Panc1 (cell line): Measurements from ENCODE around the gene CEP97. TPM values are rescaled to one million over a fixed set of nuclear protein-coding genes. Genes with fewer than 3 reads are reported as not detected.

ENCODE experiments used
- ATAC-seq: fragments of 200-7000 bp; cut with Tn5 transposase; 2 replicates; pipeline ENCODE4 v1.9.1; 2020; ENCODE audit warnings: mild to moderate bottlenecking, moderate library complexity
- BruUV-seq: library from RNA; stranded (reverse); fragments of 400-500 nt; replicated peaks from 2 replicates; lab custom pipeline; 2021; lab: Mats Ljungman, UMichigan
- CTCF ChIA-PET: fragments of 300-600 bp; sonication (Branson Sonifier 250); formaldehyde crosslinking; loops from one replicate; lab custom pipeline; 2022; ENCODE audit warnings: antibody characterized with exemption; lab: Charles Lee
- POLR2A ChIA-PET: fragments of 300-600 bp; sonication (Branson Sonifier 250); formaldehyde crosslinking; loops from one replicate; lab custom pipeline; 2022; ENCODE audit warnings: antibody characterized with exemption; lab: Charles Lee
- DNase-seq: peaks from one replicate; pipeline ENCODE4 v3.0.0-alpha.2; 2010; ENCODE audit warnings: low read depth, low spot score
- H3K27ac ChIP-seq: 2 replicates; pipeline ENCODE4 v1.5.1; 2011; ENCODE audit warnings: mild to moderate bottlenecking, low read length, inconsistent platforms
- H3K27me3 ChIP-seq: fragments of 200-500 bp; sonication (Bioruptor generic); 2 replicates; pipeline ENCODE4 v1.6.0; 2014; ENCODE audit warnings: low read length, inconsistent platforms; ENCODE audit not compliant: control insufficient read depth, insufficient read depth
- H3K36me3 ChIP-seq: fragments of 200-500 bp; sonication (Bioruptor generic); 2 replicates; pipeline ENCODE4 v1.5.1; 2014; ENCODE audit warnings: inconsistent platforms, mild to moderate bottlenecking, low read length, moderate library complexity; ENCODE audit not compliant: control insufficient read depth, insufficient read depth
- H3K4me1 ChIP-seq: 2 replicates; pipeline ENCODE4 v1.5.1; 2011; ENCODE audit warnings: inconsistent platforms, mild to moderate bottlenecking, low read length, moderate library complexity; ENCODE audit not compliant: control insufficient read depth, insufficient read depth
- H3K4me3 ChIP-seq, 2 experiments: 2 replicates each; pipeline ENCODE4 v1.5.1; 2011 to 2012; ENCODE audit warnings: low read depth in 2 of 2, low read length in 2 of 2, mild to moderate bottlenecking in 2 of 2, inconsistent platforms in 1 of 2, moderate library complexity in 1 of 2
- H3K9me3 ChIP-seq: fragments of 200-500 bp; sonication (Bioruptor generic); 2 replicates; pipeline ENCODE4 v1.5.1; 2014; ENCODE audit warnings: low read depth, mild to moderate bottlenecking, inconsistent platforms, low read length, moderate library complexity; ENCODE audit not compliant: control insufficient read depth, insufficient read depth
- POLR2AphosphoS5 ChIP-seq: IDR thresholded peaks from 2 replicates; pipeline ENCODE4 v1.6.1; 2012; ENCODE audit warnings: mild to moderate bottlenecking, low read depth, low read length, moderate library complexity
- SIN3A ChIP-seq: IDR thresholded peaks from 2 replicates; pipeline ENCODE4 v1.6.1; 2012; ENCODE audit warnings: low read depth, mild to moderate bottlenecking, low read length, moderate library complexity, borderline replicate concordance; ENCODE audit not compliant: insufficient read depth
- TCF7L2 ChIP-seq: IDR thresholded peaks from 2 replicates; pipeline ENCODE4 v1.6.1; 2011; ENCODE audit warnings: mild to moderate bottlenecking, low read depth, low read length, inconsistent platforms
- in situ Hi-C: cut with HindIII; loops from 2 replicates; pipeline ENCODE4 v1.10.0; 2016; ENCODE audit warnings: low sequenced_read_pairs, low pct_unique_long_range_greater_than_20kb
- intact Hi-C: fragments of 100-400 bp; cut with micrococcal nuclease; formaldehyde crosslinking; loops from one replicate; pipeline ENCODE4 v1.10.0; 2022; ENCODE audit not compliant: unreplicated experiment
- total RNA-seq: library from RNA; stranded (reverse); gene quantifications from one replicate; pipeline ENCODE4 v1.2.1, GENCODE V29; 2021; ENCODE audit not compliant: unreplicated experiment
- TF ChIP-seq, protein P1 (sequence below): fragments of 450-650 bp; IDR thresholded peaks from 2 replicates; pipeline ENCODE4 v1.5.1; 2017; ENCODE audit warnings: mild to moderate bottlenecking
- TF ChIP-seq, protein P2 (sequence below), 2 experiments: IDR thresholded peaks; 2 replicates each; pipeline ENCODE4 v1.6.1; 2011 to 2012; ENCODE audit warnings: low read depth in 2 of 2, control low read depth in 1 of 2, low read length in 1 of 2, mild to moderate bottlenecking in 1 of 2, moderate library complexity in 1 of 2; ENCODE audit not compliant: insufficient read depth in 1 of 2

CEP97 gene
- total RNA-seq, 1 experiment from 2014 or later = 17.4 TPM

DNA sequence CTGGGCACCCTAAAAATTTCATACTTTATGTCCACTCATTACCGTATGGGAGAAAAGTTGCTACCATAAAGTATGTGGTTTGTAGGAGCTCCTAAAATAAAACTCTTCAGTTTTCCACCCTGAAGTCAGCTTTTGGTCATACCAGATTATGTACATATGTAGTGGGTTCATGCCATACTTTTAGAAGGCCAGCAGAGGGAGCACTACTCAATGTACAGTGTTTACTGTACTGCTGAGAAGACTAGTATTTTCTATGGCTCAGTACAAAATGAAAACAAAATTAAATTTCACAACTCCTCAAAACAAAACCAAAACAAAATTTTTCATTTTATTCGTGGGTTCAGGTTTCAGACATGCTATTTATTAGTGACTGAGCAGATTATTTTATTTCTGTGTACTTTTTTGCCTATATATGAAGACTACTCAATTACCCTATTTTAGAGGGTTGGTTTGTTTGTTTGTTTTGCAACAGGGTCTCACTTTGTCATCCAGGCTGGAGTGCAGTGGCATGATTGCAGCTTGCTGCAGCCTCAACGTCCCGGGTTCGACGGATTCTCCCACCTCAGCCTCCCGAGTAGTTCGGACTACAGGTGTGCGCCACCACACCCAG lies 78.9 kb downstream of the CEP97 start:
- H3K4me1 ChIP-seq = no peaks in the 10 kb centered on the region
- peaks cover 4% of the 10 kb centered on the region; the same call in 1 of the 2 replicates for H3K36me3 ChIP-seq
- TF ChIP-seq, protein P1, sequence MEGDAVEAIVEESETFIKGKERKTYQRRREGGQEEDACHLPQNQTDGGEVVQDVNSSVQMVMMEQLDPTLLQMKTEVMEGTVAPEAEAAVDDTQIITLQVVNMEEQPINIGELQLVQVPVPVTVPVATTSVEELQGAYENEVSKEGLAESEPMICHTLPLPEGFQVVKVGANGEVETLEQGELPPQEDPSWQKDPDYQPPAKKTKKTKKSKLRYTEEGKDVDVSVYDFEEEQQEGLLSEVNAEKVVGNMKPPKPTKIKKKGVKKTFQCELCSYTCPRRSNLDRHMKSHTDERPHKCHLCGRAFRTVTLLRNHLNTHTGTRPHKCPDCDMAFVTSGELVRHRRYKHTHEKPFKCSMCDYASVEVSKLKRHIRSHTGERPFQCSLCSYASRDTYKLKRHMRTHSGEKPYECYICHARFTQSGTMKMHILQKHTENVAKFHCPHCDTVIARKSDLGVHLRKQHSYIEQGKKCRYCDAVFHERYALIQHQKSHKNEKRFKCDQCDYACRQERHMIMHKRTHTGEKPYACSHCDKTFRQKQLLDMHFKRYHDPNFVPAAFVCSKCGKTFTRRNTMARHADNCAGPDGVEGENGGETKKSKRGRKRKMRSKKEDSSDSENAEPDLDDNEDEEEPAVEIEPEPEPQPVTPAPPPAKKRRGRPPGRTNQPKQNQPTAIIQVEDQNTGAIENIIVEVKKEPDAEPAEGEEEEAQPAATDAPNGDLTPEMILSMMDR = peak; percentile 89
- TF ChIP-seq, protein P2, sequence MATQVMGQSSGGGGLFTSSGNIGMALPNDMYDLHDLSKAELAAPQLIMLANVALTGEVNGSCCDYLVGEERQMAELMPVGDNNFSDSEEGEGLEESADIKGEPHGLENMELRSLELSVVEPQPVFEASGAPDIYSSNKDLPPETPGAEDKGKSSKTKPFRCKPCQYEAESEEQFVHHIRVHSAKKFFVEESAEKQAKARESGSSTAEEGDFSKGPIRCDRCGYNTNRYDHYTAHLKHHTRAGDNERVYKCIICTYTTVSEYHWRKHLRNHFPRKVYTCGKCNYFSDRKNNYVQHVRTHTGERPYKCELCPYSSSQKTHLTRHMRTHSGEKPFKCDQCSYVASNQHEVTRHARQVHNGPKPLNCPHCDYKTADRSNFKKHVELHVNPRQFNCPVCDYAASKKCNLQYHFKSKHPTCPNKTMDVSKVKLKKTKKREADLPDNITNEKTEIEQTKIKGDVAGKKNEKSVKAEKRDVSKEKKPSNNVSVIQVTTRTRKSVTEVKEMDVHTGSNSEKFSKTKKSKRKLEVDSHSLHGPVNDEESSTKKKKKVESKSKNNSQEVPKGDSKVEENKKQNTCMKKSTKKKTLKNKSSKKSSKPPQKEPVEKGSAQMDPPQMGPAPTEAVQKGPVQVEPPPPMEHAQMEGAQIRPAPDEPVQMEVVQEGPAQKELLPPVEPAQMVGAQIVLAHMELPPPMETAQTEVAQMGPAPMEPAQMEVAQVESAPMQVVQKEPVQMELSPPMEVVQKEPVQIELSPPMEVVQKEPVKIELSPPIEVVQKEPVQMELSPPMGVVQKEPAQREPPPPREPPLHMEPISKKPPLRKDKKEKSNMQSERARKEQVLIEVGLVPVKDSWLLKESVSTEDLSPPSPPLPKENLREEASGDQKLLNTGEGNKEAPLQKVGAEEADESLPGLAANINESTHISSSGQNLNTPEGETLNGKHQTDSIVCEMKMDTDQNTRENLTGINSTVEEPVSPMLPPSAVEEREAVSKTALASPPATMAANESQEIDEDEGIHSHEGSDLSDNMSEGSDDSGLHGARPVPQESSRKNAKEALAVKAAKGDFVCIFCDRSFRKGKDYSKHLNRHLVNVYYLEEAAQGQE (IDR thresholded peaks at IDR 0.05; ENCODE audit: insufficient read depth in 1 of 2, low read depth in 2 of 2, low read length in 1 of 2) = no peak
- no peaks in the 10 kb centered on the region for H3K9me3 ChIP-seq
- DNase-seq (no peak), ATAC-seq (peak; percentile 99)
- BruUV-seq = no TSS peak
- no peak overlapping the region for H3K27ac ChIP-seq
- POLR2A ChIA-PET = no interaction called here
- in situ Hi-C loops = loop anchor here (25.0 kb wide), 1 partner anchor 734 kb away; no protein-coding TSS in a partner anchor
- intact Hi-C loops = loop anchor here (5.0 kb wide), 1 partner anchor 734 kb away; no protein-coding TSS in a partner anchor
- H3K27me3 ChIP-seq = no peaks in the 10 kb centered on the region
- CTCF ChIA-PET = interaction anchor here (0.5 to 1.6 kb wide), 4 partner anchors 21 to 422 kb away, joined by 3 to 12 read pairs (median 4); no protein-coding TSS in a partner anchor
- no peak overlapping the region for H3K4me3 ChIP-seq

DNA sequence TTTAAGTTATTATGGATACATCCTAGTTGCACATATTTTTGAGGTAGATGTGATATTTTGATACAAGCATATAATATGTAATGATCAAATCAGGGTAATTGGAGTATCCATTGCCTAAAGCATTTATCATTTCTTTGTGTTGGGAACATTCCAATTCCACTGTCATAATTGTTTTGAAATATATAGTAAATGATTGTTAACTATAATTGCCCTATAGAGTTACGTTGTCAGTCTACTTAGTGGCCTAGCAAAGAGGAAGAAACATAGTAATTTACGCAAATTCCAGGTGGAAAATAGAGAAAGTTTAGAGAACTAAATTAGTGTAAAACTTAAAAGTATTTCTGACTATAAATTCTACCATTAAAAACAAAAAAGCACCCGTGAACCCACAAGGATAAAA lies 79.5 kb downstream of the CEP97 start:
- TF ChIP-seq SIN3A (no peak), TCF7L2 (no peak), POLR2AphosphoS5 (no peak)
- TF ChIP-seq, protein P1 = no peak
- TF ChIP-seq, protein P2 (IDR thresholded peaks at IDR 0.05; ENCODE audit: insufficient read depth in 1 of 2, low read depth in 2 of 2, low read length in 1 of 2) = no peak
- ChIA-PET POLR2A (no interaction called here), CTCF (no interaction called here)
- DNase-seq (no peak), ATAC-seq (no peak)
- intact Hi-C loops = loop anchor here (5.0 kb wide), 1 partner anchor 733 kb away; no protein-coding TSS in a partner anchor
- H3K9me3 ChIP-seq = no peaks in the 10 kb centered on the region
- H3K4me1 ChIP-seq = no peaks in the 10 kb centered on the region
- H3K4me3 ChIP-seq = no peak overlapping the region
- H3K36me3 ChIP-seq = peaks cover 4% of the 10 kb centered on the region; the same call in 1 of the 2 replicates
- H3K27me3 ChIP-seq = no peaks in the 10 kb centered on the region
- in situ Hi-C loops = loop anchor here (25.0 kb wide), 1 partner anchor 733 kb away; no protein-coding TSS in a partner anchor
- no TSS peak for BruUV-seq
- H3K27ac ChIP-seq = no peak overlapping the region
